Endothelial cell of umbilical vein (primary cell): ENCODE results near the gene TUBA1C. TPM values are rescaled to one million over a fixed set of nuclear protein-coding genes. Genes with fewer than 3 reads are reported as not detected.

ENCODE experiments used
- BruUV-seq: library from RNA; stranded (reverse); fragments of 400-500 nt; replicated peaks from 2 replicates; lab custom pipeline; 2021; lab: Mats Ljungman, UMichigan
- CTCF ChIA-PET: fragments of 300-600, 350-600 bp; sonication (Branson Sonifier 250); formaldehyde crosslinking; loops from one replicate; lab custom pipeline; 2021; ENCODE audit warnings: antibody characterized with exemption, inconsistent platforms; lab: Charles Lee
- POLR2A ChIA-PET: fragments of 300-600, 350-600 bp; sonication (Branson Sonifier 250); formaldehyde crosslinking; loops from one replicate; lab custom pipeline; 2021; ENCODE audit warnings: antibody characterized with exemption, inconsistent platforms; lab: Charles Lee
- DNase-seq: peaks from one replicate; pipeline ENCODE4 v3.0.0-alpha.2; 2011; ENCODE audit warnings: low read depth, low spot score
- FAIRE-seq: peaks from 2 replicates; lab custom pipeline; 2011; peaks lifted over from hg19 to GRCh38; lab: Jason Lieb, UNC
- H2AFZ ChIP-seq: 2 replicates; pipeline ENCODE4 v1.6.0; 2012; ENCODE audit warnings: low read depth, low read length, control low read depth, inconsistent platforms
- H3K27ac ChIP-seq: 2 replicates; pipeline ENCODE4 v1.5.1; 2011; ENCODE audit warnings: low read depth, mild to moderate bottlenecking, control low read depth, low read length, moderate library complexity; ENCODE audit not compliant: insufficient read depth
- H3K27me3 ChIP-seq, 2 experiments: 2 replicates each; pipeline versions ENCODE4 v1.6.0 to v1.6.1; 2011; ENCODE audit warnings: low read length in 2 of 2, mixed read lengths in 1 of 2; ENCODE audit not compliant: control insufficient read depth in 2 of 2, insufficient read depth in 2 of 2
- H3K36me3 ChIP-seq, 2 experiments: 2 replicates in 1 of 2; 3 replicates in 1 of 2; pipeline ENCODE4 v1.5.1; 2011; ENCODE audit warnings: low read length in 2 of 2, mild to moderate bottlenecking in 1 of 2, moderate library complexity in 1 of 2; ENCODE audit not compliant: control insufficient read depth in 2 of 2, insufficient read depth in 2 of 2; ENCODE audit errors: extremely low read depth in 1 of 2
- H3K4me1 ChIP-seq: 3 replicates; pipeline ENCODE4 v1.5.1; 2011; ENCODE audit warnings: mild to moderate bottlenecking, low read length; ENCODE audit not compliant: control insufficient read depth, insufficient read depth; ENCODE audit errors: extremely low read depth
- H3K4me2 ChIP-seq: 2 replicates; pipeline ENCODE4 v1.6.1; 2011; ENCODE audit warnings: low read length, control low read depth, mixed read lengths; ENCODE audit not compliant: insufficient read depth
- H3K4me3 ChIP-seq, 3 experiments: fragments of 200-600 bp in 1 of 3; sonication (generic), shearing (Covaris generic) in 1 of 3; replicated peaks in 1 of 3; 2 replicates each; pipeline ENCODE4 v1.5.1; 2011 to 2016; ENCODE audit warnings: control low read depth in 3 of 3, low read length in 3 of 3, mild to moderate bottlenecking in 2 of 3, inconsistent platforms in 1 of 3, low read depth in 1 of 3, moderate library complexity in 1 of 3; ENCODE audit not compliant: insufficient read depth in 1 of 3
- H3K79me2 ChIP-seq: 2 replicates; pipeline ENCODE4 v1.6.0; 2012; ENCODE audit warnings: low read length, inconsistent platforms; ENCODE audit not compliant: control insufficient read depth, insufficient read depth
- H3K9ac ChIP-seq: replicated peaks from 2 replicates; pipeline ENCODE3; 2011; ENCODE audit warnings: low read length, control low read depth; ENCODE audit not compliant: insufficient read depth; ENCODE audit errors: extremely low read depth
- H3K9me1 ChIP-seq: replicated peaks from 3 replicates; pipeline ENCODE4 v1.6.0; 2011; ENCODE audit warnings: mild to moderate bottlenecking, low read length; ENCODE audit not compliant: control insufficient read depth, insufficient read depth; ENCODE audit errors: extremely low read depth
- H3K9me3 ChIP-seq: replicated peaks from 2 replicates; pipeline ENCODE4 v1.5.1; 2012; ENCODE audit warnings: low read length, inconsistent platforms; ENCODE audit not compliant: control insufficient read depth, insufficient read depth
- H4K20me1 ChIP-seq: replicated peaks from 2 replicates; pipeline ENCODE3; 2011; ENCODE audit warnings: mild to moderate bottlenecking, low read length; ENCODE audit not compliant: control insufficient read depth, insufficient read depth; ENCODE audit errors: extremely low read depth
- EZH2 ChIP-seq: IDR thresholded peaks from 2 replicates; pipeline ENCODE4 v1.6.1; 2012; ENCODE audit warnings: borderline replicate concordance, low read depth, mild to moderate bottlenecking, moderate library complexity, low read length, inconsistent platforms; ENCODE audit not compliant: severe bottlenecking
- GATA2 ChIP-seq: IDR thresholded peaks from 2 replicates; pipeline ENCODE4 v1.7.0; 2011; ENCODE audit warnings: low read depth, mild to moderate bottlenecking, moderate library complexity, mixed read lengths, low read length; ENCODE audit not compliant: insufficient read length, insufficient read depth
- POLR2A ChIP-seq: IDR thresholded peaks from 2 replicates; pipeline ENCODE4 v1.6.1; 2012; ENCODE audit warnings: low read depth, mild to moderate bottlenecking, control low read depth, low read length
- POLR2AphosphoS5 ChIP-seq: IDR thresholded peaks from 2 replicates; pipeline ENCODE4 v1.6.1; 2012; ENCODE audit warnings: low read depth, mild to moderate bottlenecking, control low read depth, low read length, moderate library complexity; ENCODE audit not compliant: insufficient read depth
- dilution Hi-C: fragments of 300-500 bp; cut with MboI; formaldehyde crosslinking; loops from one replicate; pipeline ENCODE4 v1.15.0; 2019; ENCODE audit warnings: low sequenced_read_pairs; ENCODE audit not compliant: extremely low pct_ligation_motif_present
- intact Hi-C: fragments of 100-400 bp; cut with micrococcal nuclease; formaldehyde crosslinking; loops from one replicate; pipeline ENCODE4 v1.10.0; 2022
- polyA plus RNA-seq, 4 experiments: library from polyadenylated mRNA; depleted of rRNA in 3 of 4; stranded (reverse) in 3 of 4; unstranded in 1 of 4; fragments of >200 nt; gene quantifications; 2 replicates each; pipeline versions ENCODE4 v1.2.1 to v1.2.3, GENCODE V29; 2011 to 2012; ENCODE audit warnings: missing spikeins in 1 of 4
- total RNA-seq: library from RNA; stranded (reverse); gene quantifications from 2 replicates; pipeline ENCODE4 v1.2.3, GENCODE V29; 2021
- TF ChIP-seq, protein P1 (sequence below): IDR thresholded peaks from 2 replicates; pipeline ENCODE4 v1.6.1; 2011; ENCODE audit not compliant: insufficient read depth, insufficient read length
- TF ChIP-seq, protein P2 (sequence below), 2 donors: IDR thresholded peaks; 1 replicate in 1 of 2; 2 replicates in 1 of 2; pipeline ENCODE4 v1.5.1; 2011; ENCODE audit warnings: low read length in 2 of 2, mild to moderate bottlenecking in 2 of 2, moderate library complexity in 2 of 2, control low read depth in 1 of 2, inconsistent platforms in 1 of 2, low read depth in 1 of 2; ENCODE audit not compliant: insufficient read depth in 1 of 2; ENCODE audit errors: extremely low read depth in 1 of 2

Gene TUBA1C
- total and polyA plus RNA-seq, 2 donors (not counting 3 experiments of a cell fraction or from before 2014, with no cell fraction given), result 515 to 2,063 TPM

GRCh38 chr12:49301760-49302159 lies 36.9 kb downstream of the TUBA1C start:
- Histone ChIP-seq H3K36me3 (no peaks in the 10 kb centered on the region), H3K4me2 (no peak overlapping the region), H2AFZ (peak overlapping the region; percentile 23), H4K20me1 (no peaks in the 10 kb centered on the region), H3K9me1 (no peaks in the 10 kb centered on the region), H3K9me3 (no peaks in the 10 kb centered on the region), H3K4me3 (no peak overlapping the region), H3K4me1 (no peaks in the 10 kb centered on the region), H3K79me2 (no peaks in the 10 kb centered on the region), H3K9ac (no peak overlapping the region), H3K27me3 (peaks cover 22 to 28% of the 10 kb centered on the region in 2 experiments), H3K27ac (no peak overlapping the region)
- ChIA-PET POLR2A (no interaction called here), CTCF (interaction anchor here (1.1 to 4.0 kb wide), 2 partner anchors 13 to 57 kb away, joined by 3 to 24 read pairs; no protein-coding TSS in a partner anchor)
- dilution Hi-C loops, result no loop called here
- no peak for DNase-seq
- intact Hi-C loops, result no loop called here
- no TSS peak for BruUV-seq
- FAIRE-seq, result peak; percentile 12
- TF ChIP-seq POLR2AphosphoS5 (no peak), EZH2 (no peak), GATA2 (no peak), POLR2A (no peak)
- TF ChIP-seq, protein P1, sequence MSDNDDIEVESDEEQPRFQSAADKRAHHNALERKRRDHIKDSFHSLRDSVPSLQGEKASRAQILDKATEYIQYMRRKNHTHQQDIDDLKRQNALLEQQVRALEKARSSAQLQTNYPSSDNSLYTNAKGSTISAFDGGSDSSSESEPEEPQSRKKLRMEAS, result no peak
- TF ChIP-seq, protein P2, sequence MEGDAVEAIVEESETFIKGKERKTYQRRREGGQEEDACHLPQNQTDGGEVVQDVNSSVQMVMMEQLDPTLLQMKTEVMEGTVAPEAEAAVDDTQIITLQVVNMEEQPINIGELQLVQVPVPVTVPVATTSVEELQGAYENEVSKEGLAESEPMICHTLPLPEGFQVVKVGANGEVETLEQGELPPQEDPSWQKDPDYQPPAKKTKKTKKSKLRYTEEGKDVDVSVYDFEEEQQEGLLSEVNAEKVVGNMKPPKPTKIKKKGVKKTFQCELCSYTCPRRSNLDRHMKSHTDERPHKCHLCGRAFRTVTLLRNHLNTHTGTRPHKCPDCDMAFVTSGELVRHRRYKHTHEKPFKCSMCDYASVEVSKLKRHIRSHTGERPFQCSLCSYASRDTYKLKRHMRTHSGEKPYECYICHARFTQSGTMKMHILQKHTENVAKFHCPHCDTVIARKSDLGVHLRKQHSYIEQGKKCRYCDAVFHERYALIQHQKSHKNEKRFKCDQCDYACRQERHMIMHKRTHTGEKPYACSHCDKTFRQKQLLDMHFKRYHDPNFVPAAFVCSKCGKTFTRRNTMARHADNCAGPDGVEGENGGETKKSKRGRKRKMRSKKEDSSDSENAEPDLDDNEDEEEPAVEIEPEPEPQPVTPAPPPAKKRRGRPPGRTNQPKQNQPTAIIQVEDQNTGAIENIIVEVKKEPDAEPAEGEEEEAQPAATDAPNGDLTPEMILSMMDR (IDR thresholded peaks at IDR 0.05; ENCODE audit: extremely low read depth in 1 of 2, insufficient read depth in 1 of 2, low read depth in 1 of 2, low read length in 2 of 2), result no peak
